Spleen (tissue), 7 donors: ENCODE data around the gene TMEM144.

Experiments used
- CTCF ChIP-seq, 11 experiments: fragments of 200-600 bp in 7 of 11; fragments of 450-650 bp in 4 of 11; sonication (generic) in 4 of 11; IDR thresholded peaks in 8 of 11; conservative IDR thresholded peaks in 3 of 11; 1 replicate in 7 of 11; 2 replicates in 4 of 11; pipeline versions ENCODE4 v1.4.0 to v1.8.0; 2016 to 2021; ENCODE audit warnings: antibody characterized with exemption in 11 of 11, inconsistent platforms in 4 of 11, mild to moderate bottlenecking in 1 of 11
- POLR2A ChIP-seq, 3 donors: fragments of 450-650 bp; IDR thresholded peaks; one replicate each; pipeline ENCODE4 v1.5.1; 2017; ENCODE audit warnings: antibody characterized with exemption in 3 of 3, mild to moderate bottlenecking in 1 of 3
- donor health status: DM: no; HTN: no; CAD: no; lungs with moderate emphysema.
- donor health status: DM: no; HTN: no; CAD: no.
- donor health status: DM: no; HTN: no; CAD: no.

- TF ChIP-seq CTCF (IDR thresholded peaks at IDR 0.05 in 8 of 11, conservative IDR thresholded peaks at IDR 0.05 in 3 of 11) (no peak), POLR2A (IDR thresholded peaks at IDR 0.05) (no peak)
Measured at GRCh38 chr4:158166701-158167100, 43.6 kb upstream of the TMEM144 start.
